Measurements from ENCODE around the gene BCL2.

The BCL2 gene

GRCh38 chr18:63306819-63307550, 12.6 kb downstream of the BCL2 start (continued):
- TF ChIP-seq CSRNP3 (CRISPR knock-in tag; IDR thresholded peaks at IDR 0.05): no peak

- no peak for TF ChIP-seq CSRNP3 (CRISPR knock-in tag; IDR thresholded peaks at IDR 0.05)
- TF ChIP-seq ZC3H10 (CRISPR knock-in tag; IDR thresholded peaks at IDR 0.05): no peak
- TF ChIP-seq TOX (CRISPR knock-in tag; IDR thresholded peaks at IDR 0.05; ENCODE audit: borderline replicate concordance): no peak
- no peak for TF ChIP-seq ZFP3 (CRISPR knock-in tag; IDR thresholded peaks at IDR 0.05)
- TF ChIP-seq GLIS3 (CRISPR knock-in tag; IDR thresholded peaks at IDR 0.05): no peak
- no peak for TF ChIP-seq BACH2 (CRISPR knock-in tag; IDR thresholded peaks at IDR 0.05; ENCODE audit: borderline replicate concordance)
- TF ChIP-seq ZNF70 (CRISPR knock-in tag; IDR thresholded peaks at IDR 0.05): no peak
- TF ChIP-seq SNAI2 (CRISPR knock-in tag; IDR thresholded peaks at IDR 0.05): no peak
- TF ChIP-seq OSR1 (CRISPR knock-in tag; IDR thresholded peaks at IDR 0.05): no peak
- no peak for TF ChIP-seq ESRRG (CRISPR knock-in tag; IDR thresholded peaks at IDR 0.05)
- TF ChIP-seq CSDC2 (CRISPR knock-in tag; IDR thresholded peaks at IDR 0.05): no peak
- TF ChIP-seq ZNF8 (CRISPR knock-in tag; IDR thresholded peaks at IDR 0.05): no peak
- no peak for TF ChIP-seq ISL1 (CRISPR knock-in tag; IDR thresholded peaks at IDR 0.05)
- no peak for TF ChIP-seq RARB (CRISPR knock-in tag; IDR thresholded peaks at IDR 0.05)
- TF ChIP-seq TCF4 (CRISPR knock-in tag; IDR thresholded peaks at IDR 0.05; ENCODE audit: borderline replicate concordance): no peak
- no peak for TF ChIP-seq ZNF565 (CRISPR knock-in tag; conservative IDR thresholded peaks at IDR 0.05; ENCODE audit: low read depth)
- TF ChIP-seq PATZ1 (CRISPR knock-in tag; IDR thresholded peaks at IDR 0.05; ENCODE audit: borderline replicate concordance): no peak
- no peak for ATAC-seq
These were observed 13.3 kb downstream of the BCL2 start for GRCh38 chr18:63306249-63306648.

- TF ChIP-seq BACH2 (CRISPR knock-in tag; IDR thresholded peaks at IDR 0.05; ENCODE audit: borderline replicate concordance) (no peak), OSR1 (CRISPR knock-in tag; IDR thresholded peaks at IDR 0.05) (no peak), ZNF70 (CRISPR knock-in tag; IDR thresholded peaks at IDR 0.05) (no peak), TOX (CRISPR knock-in tag; IDR thresholded peaks at IDR 0.05; ENCODE audit: borderline replicate concordance) (no peak), TSHZ2 (CRISPR knock-in tag; IDR thresholded peaks at IDR 0.05) (no peak), ZC3H10 (CRISPR knock-in tag; IDR thresholded peaks at IDR 0.05) (no peak), POU6F1 (CRISPR knock-in tag; IDR thresholded peaks at IDR 0.05; ENCODE audit: borderline replicate concordance, low read depth) (no peak), ZNF8 (CRISPR knock-in tag; IDR thresholded peaks at IDR 0.05) (no peak), SNAI2 (CRISPR knock-in tag; IDR thresholded peaks at IDR 0.05) (no peak), RARB (CRISPR knock-in tag; IDR thresholded peaks at IDR 0.05) (no peak), TCF4 (CRISPR knock-in tag; IDR thresholded peaks at IDR 0.05; ENCODE audit: borderline replicate concordance) (no peak)
These were observed 16.0 kb downstream of the BCL2 start for GRCh38 chr18:63303547-63303946.

More at GRCh38 chr18:63303547-63303946, 16.0 kb downstream of the BCL2 start:
- ATAC-seq: no peak

Measured in SK-N-SH treated with all-trans-retinoic acid at 6 μM for 48 hours (cell line).